Endothelial cell of umbilical vein (primary cell): ENCODE data around the gene NR1H2. TPM values are rescaled to one million over a fixed set of nuclear protein-coding genes. Genes with fewer than 3 reads are reported as not detected.

ENCODE experiments used
- BruUV-seq: library from RNA; stranded (reverse); fragments of 400-500 nt; replicated peaks from 2 replicates; lab custom pipeline; 2021; lab: Mats Ljungman, UMichigan
- CTCF ChIA-PET: fragments of 300-600, 350-600 bp; sonication (Branson Sonifier 250); formaldehyde crosslinking; loops from one replicate; lab custom pipeline; 2021; ENCODE audit warnings: antibody characterized with exemption, inconsistent platforms; lab: Charles Lee
- POLR2A ChIA-PET: fragments of 300-600, 350-600 bp; sonication (Branson Sonifier 250); formaldehyde crosslinking; loops from one replicate; lab custom pipeline; 2021; ENCODE audit warnings: antibody characterized with exemption, inconsistent platforms; lab: Charles Lee
- DNase-seq: peaks from one replicate; pipeline ENCODE4 v3.0.0-alpha.2; 2011; ENCODE audit warnings: low read depth, low spot score
- FAIRE-seq: peaks from 2 replicates; lab custom pipeline; 2011; peaks lifted over from hg19 to GRCh38; lab: Jason Lieb, UNC
- H2AFZ ChIP-seq: 2 replicates; pipeline ENCODE4 v1.6.0; 2012; ENCODE audit warnings: low read depth, low read length, control low read depth, inconsistent platforms
- H3K27ac ChIP-seq: 2 replicates; pipeline ENCODE4 v1.5.1; 2011; ENCODE audit warnings: low read depth, mild to moderate bottlenecking, control low read depth, low read length, moderate library complexity; ENCODE audit not compliant: insufficient read depth
- H3K27me3 ChIP-seq, 2 experiments: 2 replicates each; pipeline versions ENCODE4 v1.6.0 to v1.6.1; 2011; ENCODE audit warnings: low read length in 2 of 2, mixed read lengths in 1 of 2; ENCODE audit not compliant: control insufficient read depth in 2 of 2, insufficient read depth in 2 of 2
- H3K36me3 ChIP-seq, 2 experiments: 2 replicates in 1 of 2; 3 replicates in 1 of 2; pipeline ENCODE4 v1.5.1; 2011; ENCODE audit warnings: low read length in 2 of 2, mild to moderate bottlenecking in 1 of 2, moderate library complexity in 1 of 2; ENCODE audit not compliant: control insufficient read depth in 2 of 2, insufficient read depth in 2 of 2; ENCODE audit errors: extremely low read depth in 1 of 2
- H3K4me1 ChIP-seq: 3 replicates; pipeline ENCODE4 v1.5.1; 2011; ENCODE audit warnings: mild to moderate bottlenecking, low read length; ENCODE audit not compliant: control insufficient read depth, insufficient read depth; ENCODE audit errors: extremely low read depth
- H3K4me2 ChIP-seq: 2 replicates; pipeline ENCODE4 v1.6.1; 2011; ENCODE audit warnings: low read length, control low read depth, mixed read lengths; ENCODE audit not compliant: insufficient read depth
- H3K4me3 ChIP-seq, 3 experiments: fragments of 200-600 bp in 1 of 3; sonication (generic), shearing (Covaris generic) in 1 of 3; replicated peaks in 1 of 3; 2 replicates each; pipeline ENCODE4 v1.5.1; 2011 to 2016; ENCODE audit warnings: control low read depth in 3 of 3, low read length in 3 of 3, mild to moderate bottlenecking in 2 of 3, inconsistent platforms in 1 of 3, low read depth in 1 of 3, moderate library complexity in 1 of 3; ENCODE audit not compliant: insufficient read depth in 1 of 3
- H3K79me2 ChIP-seq: 2 replicates; pipeline ENCODE4 v1.6.0; 2012; ENCODE audit warnings: low read length, inconsistent platforms; ENCODE audit not compliant: control insufficient read depth, insufficient read depth
- H3K9ac ChIP-seq: replicated peaks from 2 replicates; pipeline ENCODE3; 2011; ENCODE audit warnings: low read length, control low read depth; ENCODE audit not compliant: insufficient read depth; ENCODE audit errors: extremely low read depth
- H3K9me1 ChIP-seq: replicated peaks from 3 replicates; pipeline ENCODE4 v1.6.0; 2011; ENCODE audit warnings: mild to moderate bottlenecking, low read length; ENCODE audit not compliant: control insufficient read depth, insufficient read depth; ENCODE audit errors: extremely low read depth
- H3K9me3 ChIP-seq: replicated peaks from 2 replicates; pipeline ENCODE4 v1.5.1; 2012; ENCODE audit warnings: low read length, inconsistent platforms; ENCODE audit not compliant: control insufficient read depth, insufficient read depth
- H4K20me1 ChIP-seq: replicated peaks from 2 replicates; pipeline ENCODE3; 2011; ENCODE audit warnings: mild to moderate bottlenecking, low read length; ENCODE audit not compliant: control insufficient read depth, insufficient read depth; ENCODE audit errors: extremely low read depth
- EZH2 ChIP-seq: IDR thresholded peaks from 2 replicates; pipeline ENCODE4 v1.6.1; 2012; ENCODE audit warnings: borderline replicate concordance, low read depth, mild to moderate bottlenecking, moderate library complexity, low read length, inconsistent platforms; ENCODE audit not compliant: severe bottlenecking
- FOS ChIP-seq: IDR thresholded peaks from 2 replicates; pipeline ENCODE4 v1.6.1; 2011; ENCODE audit warnings: mild to moderate bottlenecking, low read length, moderate library complexity, borderline replicate concordance; ENCODE audit not compliant: insufficient read depth
- GATA2 ChIP-seq: IDR thresholded peaks from 2 replicates; pipeline ENCODE4 v1.7.0; 2011; ENCODE audit warnings: low read depth, mild to moderate bottlenecking, moderate library complexity, mixed read lengths, low read length; ENCODE audit not compliant: insufficient read length, insufficient read depth
- JUN ChIP-seq: IDR thresholded peaks from 2 replicates; pipeline ENCODE4 v1.6.1; 2011; ENCODE audit warnings: borderline replicate concordance, low read depth; ENCODE audit not compliant: insufficient read length, insufficient read depth
- MYC ChIP-seq: IDR thresholded peaks from one replicate; pipeline ENCODE4 v1.6.1; 2011; ENCODE audit warnings: mild to moderate bottlenecking, low read depth, low read length
- POLR2A ChIP-seq: IDR thresholded peaks from 2 replicates; pipeline ENCODE4 v1.6.1; 2012; ENCODE audit warnings: low read depth, mild to moderate bottlenecking, control low read depth, low read length
- POLR2AphosphoS5 ChIP-seq: IDR thresholded peaks from 2 replicates; pipeline ENCODE4 v1.6.1; 2012; ENCODE audit warnings: low read depth, mild to moderate bottlenecking, control low read depth, low read length, moderate library complexity; ENCODE audit not compliant: insufficient read depth
- dilution Hi-C: fragments of 300-500 bp; cut with MboI; formaldehyde crosslinking; loops from one replicate; pipeline ENCODE4 v1.15.0; 2019; ENCODE audit warnings: low sequenced_read_pairs; ENCODE audit not compliant: extremely low pct_ligation_motif_present
- intact Hi-C: fragments of 100-400 bp; cut with micrococcal nuclease; formaldehyde crosslinking; loops from one replicate; pipeline ENCODE4 v1.10.0; 2022
- polyA plus RNA-seq, 4 experiments: library from polyadenylated mRNA; depleted of rRNA in 3 of 4; stranded (reverse) in 3 of 4; unstranded in 1 of 4; fragments of >200 nt; gene quantifications; 2 replicates each; pipeline versions ENCODE4 v1.2.1 to v1.2.3, GENCODE V29; 2011 to 2012; ENCODE audit warnings: missing spikeins in 1 of 4
- total RNA-seq: library from RNA; stranded (reverse); gene quantifications from 2 replicates; pipeline ENCODE4 v1.2.3, GENCODE V29; 2021
- TF ChIP-seq, protein P1 (sequence below): IDR thresholded peaks from 2 replicates; pipeline ENCODE4 v1.6.1; 2011; ENCODE audit not compliant: insufficient read depth, insufficient read length
- TF ChIP-seq, protein P2 (sequence below), 2 donors: IDR thresholded peaks; 1 replicate in 1 of 2; 2 replicates in 1 of 2; pipeline ENCODE4 v1.5.1; 2011; ENCODE audit warnings: low read length in 2 of 2, mild to moderate bottlenecking in 2 of 2, moderate library complexity in 2 of 2, control low read depth in 1 of 2, inconsistent platforms in 1 of 2, low read depth in 1 of 2; ENCODE audit not compliant: insufficient read depth in 1 of 2; ENCODE audit errors: extremely low read depth in 1 of 2

The NR1H2 gene
- total and polyA plus RNA-seq, 2 donors (not counting 3 experiments of a cell fraction or from before 2014, with no cell fraction given) = 46.7 to 48.4 TPM

DNA sequence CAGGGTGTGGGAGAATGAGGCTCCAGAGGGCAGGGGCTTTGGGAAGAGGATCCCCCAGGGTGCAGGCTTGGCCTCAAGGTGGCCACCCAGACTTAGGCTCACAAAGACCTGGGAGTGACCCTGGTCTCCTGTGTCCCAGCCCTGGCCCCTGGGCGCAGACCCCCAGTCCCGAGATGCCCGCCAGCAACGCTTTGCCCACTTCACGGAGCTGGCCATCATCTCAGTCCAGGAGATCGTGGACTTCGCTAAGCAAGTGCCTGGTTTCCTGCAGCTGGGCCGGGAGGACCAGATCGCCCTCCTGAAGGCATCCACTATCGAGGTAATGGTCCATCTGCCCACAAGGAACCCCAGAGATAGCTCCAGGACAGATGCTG is 2.6 kb downstream of the NR1H2 start:
- no peak overlapping the region for H2AFZ ChIP-seq
- DNase-seq (no peak), FAIRE-seq (no peak)
- peaks cover 6 to 36% of the 10 kb centered on the region in 2 experiments for H3K36me3 ChIP-seq
- H4K20me1 ChIP-seq = no peaks in the 10 kb centered on the region
- H3K9me1 ChIP-seq = no peaks in the 10 kb centered on the region
- intact Hi-C loops (no loop called here), dilution Hi-C loops (no loop called here)
- ChIA-PET CTCF (interaction anchor here (0.9 kb wide), 1 partner anchor 50 kb away, joined by 3 read pairs; the partner anchor contains the start of gene KCNC3), POLR2A (no interaction called here)
- H3K4me1 ChIP-seq = peaks cover 17% of the 10 kb centered on the region
- no peak overlapping the region for H3K4me2 ChIP-seq
- BruUV-seq = no TSS peak
- no peaks in the 10 kb centered on the region for H3K9me3 ChIP-seq
- TF ChIP-seq POLR2A (no peak), JUN (no peak), FOS (no peak), MYC (no peak), POLR2AphosphoS5 (no peak), GATA2 (no peak), EZH2 (no peak)
- TF ChIP-seq, protein P1, sequence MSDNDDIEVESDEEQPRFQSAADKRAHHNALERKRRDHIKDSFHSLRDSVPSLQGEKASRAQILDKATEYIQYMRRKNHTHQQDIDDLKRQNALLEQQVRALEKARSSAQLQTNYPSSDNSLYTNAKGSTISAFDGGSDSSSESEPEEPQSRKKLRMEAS = no peak
- TF ChIP-seq, protein P2, sequence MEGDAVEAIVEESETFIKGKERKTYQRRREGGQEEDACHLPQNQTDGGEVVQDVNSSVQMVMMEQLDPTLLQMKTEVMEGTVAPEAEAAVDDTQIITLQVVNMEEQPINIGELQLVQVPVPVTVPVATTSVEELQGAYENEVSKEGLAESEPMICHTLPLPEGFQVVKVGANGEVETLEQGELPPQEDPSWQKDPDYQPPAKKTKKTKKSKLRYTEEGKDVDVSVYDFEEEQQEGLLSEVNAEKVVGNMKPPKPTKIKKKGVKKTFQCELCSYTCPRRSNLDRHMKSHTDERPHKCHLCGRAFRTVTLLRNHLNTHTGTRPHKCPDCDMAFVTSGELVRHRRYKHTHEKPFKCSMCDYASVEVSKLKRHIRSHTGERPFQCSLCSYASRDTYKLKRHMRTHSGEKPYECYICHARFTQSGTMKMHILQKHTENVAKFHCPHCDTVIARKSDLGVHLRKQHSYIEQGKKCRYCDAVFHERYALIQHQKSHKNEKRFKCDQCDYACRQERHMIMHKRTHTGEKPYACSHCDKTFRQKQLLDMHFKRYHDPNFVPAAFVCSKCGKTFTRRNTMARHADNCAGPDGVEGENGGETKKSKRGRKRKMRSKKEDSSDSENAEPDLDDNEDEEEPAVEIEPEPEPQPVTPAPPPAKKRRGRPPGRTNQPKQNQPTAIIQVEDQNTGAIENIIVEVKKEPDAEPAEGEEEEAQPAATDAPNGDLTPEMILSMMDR (IDR thresholded peaks at IDR 0.05; ENCODE audit: extremely low read depth in 1 of 2, insufficient read depth in 1 of 2, low read depth in 1 of 2, low read length in 2 of 2) = no peak
- H3K79me2 ChIP-seq = peaks cover 1% of the 10 kb centered on the region
- no peaks in the 10 kb centered on the region for H3K27me3 ChIP-seq
- H3K27ac ChIP-seq = no peak overlapping the region
- no peak overlapping the region for H3K4me3 ChIP-seq
- H3K9ac ChIP-seq = no peak overlapping the region
